Small intestine (tissue), 7 donors: ENCODE results near the gene DEPDC1B. TPM values are rescaled to one million over a fixed set of nuclear protein-coding genes. Genes with fewer than 3 reads are reported as not detected.
"Not testable (repeated sequence)": the region's sequence is repeated elsewhere in the genome, so short reads cannot be mapped to it uniquely, and the experiment has no call there.

Experiments
- DNase-seq, 2 donors: peaks; one replicate each; pipeline versions ENCODE4 v3.0.0 to v3.0.0-alpha.2; 2013
- FAIRE-seq: peaks from 2 replicates; lab custom pipeline; 2012; peaks lifted over from hg19 to GRCh38; lab: Jason Lieb, UNC
- H3K27ac ChIP-seq, 3 donors: one replicate each; pipeline ENCODE4 v1.5.1; 2013; ENCODE audit warnings: low read length in 2 of 3, mild to moderate bottlenecking in 2 of 3, control low read depth in 1 of 3, inconsistent platforms in 1 of 3, low read depth in 1 of 3, moderate library complexity in 1 of 3
- H3K27me3 ChIP-seq, 3 donors: one replicate each; pipeline ENCODE4 v1.6.1; 2013; ENCODE audit warnings: low read length in 3 of 3, inconsistent platforms in 1 of 3; ENCODE audit not compliant: control insufficient read depth in 3 of 3, insufficient read depth in 3 of 3
- H3K36me3 ChIP-seq, 3 donors: one replicate each; pipeline ENCODE4 v1.6.1; 2013; ENCODE audit warnings: low read length in 3 of 3, inconsistent platforms in 1 of 3, low read depth in 1 of 3, mild to moderate bottlenecking in 1 of 3, moderate library complexity in 1 of 3; ENCODE audit not compliant: control insufficient read depth in 3 of 3, insufficient read depth in 2 of 3
- H3K4me1 ChIP-seq, 3 donors: one replicate each; pipeline ENCODE4 v1.6.1; 2013; ENCODE audit warnings: low read length in 2 of 3, inconsistent platforms in 1 of 3, low read depth in 1 of 3, mild to moderate bottlenecking in 1 of 3, moderate library complexity in 1 of 3; ENCODE audit not compliant: control insufficient read depth in 3 of 3, insufficient read depth in 2 of 3
- H3K4me3 ChIP-seq, 3 donors: one replicate each; pipeline ENCODE4 v1.5.1; 2013; ENCODE audit warnings: low read length in 3 of 3, control low read depth in 1 of 3, inconsistent platforms in 1 of 3, low read depth in 1 of 3, mild to moderate bottlenecking in 1 of 3, moderate library complexity in 1 of 3
- H3K9me3 ChIP-seq, 2 donors: one replicate each; pipeline ENCODE4 v1.6.1; 2013; ENCODE audit warnings: low read depth in 1 of 2, low read length in 1 of 2; ENCODE audit not compliant: control insufficient read depth in 2 of 2, insufficient read depth in 1 of 2
- WGBS, 3 donors: extraction: QIAGEN DNeasy Blood & Tissue Kit; methylation state at CpG; one replicate each; pipeline ENCODE4 v1.1.7; 2013; 5-methylcytosine and 5-hydroxymethylcytosine counted together
- polyA plus RNA-seq, 4 donors: library from polyadenylated mRNA; stranded (reverse) in 3 of 4; unstranded in 1 of 4; fragments of 200-250 nt in 3 of 4; fragments of 120-200 nt in 1 of 4; gene quantifications; one replicate each; pipeline versions ENCODE4 v1.2.1 to v1.2.3, GENCODE V29; 2013
- donor health status: healthy with polysubstance abuse.
- donor health status: control.
- donor health status: control.
- donor health status: Bipolar disorder and iron deficiency.
- donor health status: healthy.

DEPDC1B gene
- polyA plus RNA-seq, 4 donors, result 2.4 to 25.4 (median 14.3) TPM

DNA sequence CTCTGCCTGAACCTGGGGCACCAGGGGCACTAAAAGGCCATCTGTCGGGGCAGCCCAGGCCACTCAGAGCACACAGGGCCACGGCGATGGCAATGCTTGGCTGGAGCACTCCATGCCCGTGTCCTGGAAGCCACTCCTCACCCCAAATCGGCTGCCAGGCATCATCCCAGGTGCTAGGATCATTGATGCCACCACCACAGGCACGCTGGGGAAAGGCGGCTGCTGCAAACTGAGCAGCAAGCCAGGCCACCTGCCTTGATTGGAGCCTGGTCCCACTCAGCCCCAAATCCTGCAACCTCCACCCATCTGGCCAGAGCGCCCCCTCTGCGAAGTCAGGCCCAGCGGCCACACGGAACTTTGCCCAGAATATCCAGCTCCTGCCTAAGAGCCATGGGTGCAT, 67.8 kb downstream of the DEPDC1B start:
- Histone ChIP-seq H3K27me3 (no peaks in the 10 kb centered on the region), H3K9me3 (no peaks in the 10 kb centered on the region), H3K36me3 (peaks cover 0 to 25% (median 0%) of the 10 kb centered on the region in 3 donors), H3K27ac (no peak overlapping the region), H3K4me3 (no peak overlapping the region), H3K4me1 (no peaks in the 10 kb centered on the region)
- FAIRE-seq (no peak), DNase-seq (no peak)
- WGBS, 3 donors, result 97 to 98% (median 97%) methylated on average over 11 of the region's 11 CpGs

DNA sequence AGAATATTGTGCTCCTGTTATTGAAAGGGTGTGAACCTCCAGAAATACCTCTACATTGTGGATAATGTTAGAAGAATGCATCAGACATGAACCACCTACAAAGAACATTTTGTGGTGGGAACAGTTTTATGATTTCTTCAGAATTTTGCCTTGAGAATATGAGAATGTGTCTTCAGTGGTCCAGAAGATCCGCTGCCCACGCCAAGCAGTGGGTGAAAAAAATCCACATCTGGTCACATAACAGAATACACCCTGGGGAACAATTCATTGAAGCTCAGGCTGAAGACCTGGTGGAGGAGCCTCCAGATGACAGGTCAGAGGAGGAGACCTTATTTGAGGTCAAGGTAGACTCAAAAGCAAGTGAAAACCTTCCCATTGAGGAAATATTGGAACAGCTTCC, 69.1 kb downstream of the DEPDC1B start:
- H3K27ac ChIP-seq, result no peak overlapping the region
- no peaks in the 10 kb centered on the region for H3K4me1 ChIP-seq
- DNase-seq (no peak), FAIRE-seq (no peak)
- H3K9me3 ChIP-seq, result no peaks in the 10 kb centered on the region
- no peak overlapping the region for H3K4me3 ChIP-seq
- WGBS, 3 donors, result 97 to 100% (median 98%) methylated on average over 2 of the region's 2 CpGs
- peaks cover 0 to 25% (median 0%) of the 10 kb centered on the region in 3 donors for H3K36me3 ChIP-seq
- H3K27me3 ChIP-seq, result no peaks in the 10 kb centered on the region

GRCh38 chr5:60630179-60630578, 69.8 kb downstream of the DEPDC1B start:
- no peak for DNase-seq
- H3K9me3 ChIP-seq, result no peaks in the 10 kb centered on the region
- no peak for FAIRE-seq
- no peaks in the 10 kb centered on the region for H3K4me1 ChIP-seq
- H3K4me3 ChIP-seq, result no peak overlapping the region
- H3K36me3 ChIP-seq, result peaks cover 0 to 25% (median 0%) of the 10 kb centered on the region in 3 donors
- no peaks in the 10 kb centered on the region for H3K27me3 ChIP-seq
- H3K27ac ChIP-seq, result no peak overlapping the region
- 97 to 100% (median 97%) methylated on average over 8 of the region's 8 CpGs for WGBS, 3 donors

DNA sequence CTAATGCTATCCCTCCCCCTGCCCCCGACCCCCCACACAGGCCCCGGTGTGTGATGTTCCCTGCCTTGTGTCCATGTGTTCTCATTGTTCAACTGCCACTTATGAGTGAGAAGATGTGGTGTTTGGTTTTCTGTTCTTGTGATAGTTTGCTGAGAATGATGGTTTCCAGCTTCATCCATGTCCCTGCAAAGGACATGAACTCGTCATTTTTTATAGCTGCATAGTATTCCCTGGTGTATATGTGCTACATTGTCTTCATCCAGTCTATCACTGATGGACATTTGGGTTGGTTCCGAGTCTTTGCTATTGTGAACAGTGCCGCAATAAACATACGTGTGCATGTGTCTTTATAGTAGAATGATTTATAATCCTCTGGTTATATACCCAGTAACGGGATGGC, 75.1 kb downstream of the DEPDC1B start:
- FAIRE-seq, DNase-seq, H3K36me3 ChIP-seq, H3K27me3 ChIP-seq, H3K9me3 ChIP-seq, H3K4me3 ChIP-seq, H3K4me1 ChIP-seq, H3K27ac ChIP-seq: not testable (repeated sequence)
- WGBS, 3 donors, result 90 to 96% (median 95%) methylated on average over 7 of the region's 7 CpGs

DNA sequence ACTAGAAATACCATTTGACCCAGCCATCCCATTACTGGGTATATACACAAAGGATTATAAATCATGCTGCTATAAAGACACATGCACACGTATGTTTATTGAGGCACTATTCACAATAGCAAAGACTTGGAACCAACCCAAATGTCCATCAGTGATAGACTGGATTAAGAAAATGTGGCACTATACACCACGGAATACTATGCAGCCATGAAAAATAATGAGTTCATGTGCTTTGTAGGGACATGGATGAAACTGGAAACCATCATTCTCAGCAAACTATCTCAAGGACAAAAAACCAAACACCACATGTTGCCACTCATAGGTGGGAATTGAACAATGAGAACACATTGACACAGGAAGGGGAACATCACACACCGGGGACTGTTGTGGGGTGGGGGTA, 79.2 kb downstream of the DEPDC1B start:
- H3K27me3 ChIP-seq, H3K4me3 ChIP-seq, FAIRE-seq, H3K9me3 ChIP-seq, H3K36me3 ChIP-seq, H3K4me1 ChIP-seq, H3K27ac ChIP-seq, DNase-seq: not testable (repeated sequence)
- 95 to 97% (median 96%) methylated on average over 3 of the region's 3 CpGs for WGBS, 3 donors

DNA sequence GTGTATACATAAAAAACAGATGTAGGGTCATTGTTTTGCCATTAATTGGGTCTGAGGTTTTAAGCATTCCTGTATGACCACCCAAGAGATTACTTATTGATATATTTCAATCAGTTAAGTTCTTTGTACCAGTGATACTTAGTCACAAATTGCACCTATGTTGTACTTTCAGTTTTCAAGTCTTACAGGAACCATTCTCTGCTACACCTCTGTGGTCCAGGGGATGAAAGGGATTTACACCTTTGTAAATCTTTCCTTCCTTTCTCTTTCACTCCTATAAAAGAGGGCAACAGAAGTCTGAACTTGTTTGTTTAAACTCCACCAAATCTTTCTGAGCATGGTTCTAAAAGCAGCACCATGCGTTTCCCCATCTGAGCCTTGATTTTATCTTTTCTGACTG, 86.1 kb downstream of the DEPDC1B start:
- WGBS, 3 donors, result 76 to 93% (median 79%) methylated on average over 1 of the region's 1 CpG

DNA sequence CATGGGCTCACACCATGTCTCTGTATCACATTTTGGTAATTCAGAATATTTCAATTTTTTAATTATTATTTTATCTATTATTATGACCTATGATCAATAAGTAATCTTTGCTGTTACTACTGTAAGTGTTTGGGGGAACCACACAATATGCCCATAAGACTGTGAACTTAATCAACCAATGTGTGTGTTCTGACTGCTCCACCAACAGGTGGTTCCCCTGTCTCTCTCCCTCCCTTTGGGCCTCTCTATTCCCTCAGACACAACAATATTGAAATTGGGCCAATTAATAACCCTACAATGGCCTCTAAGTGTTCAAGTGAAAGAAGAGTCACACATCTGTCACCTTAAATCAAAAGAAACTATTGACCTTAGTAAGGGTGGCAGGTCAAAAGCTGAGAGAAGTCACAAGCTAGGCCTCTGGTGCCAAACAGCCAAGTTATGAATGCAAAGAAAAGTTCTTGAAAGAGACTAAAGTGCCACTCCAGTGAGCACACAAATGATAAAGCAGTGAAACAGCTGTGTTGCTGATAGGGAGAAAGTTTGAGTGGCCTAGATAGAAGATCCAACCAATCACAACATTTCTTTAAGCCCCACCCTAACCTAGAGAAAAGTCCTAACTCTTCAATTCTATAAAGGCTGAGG, 88.7 kb downstream of the DEPDC1B start:
- no peak for DNase-seq
- Histone ChIP-seq H3K4me1 (no peaks in the 10 kb centered on the region), H3K9me3 (peaks cover 0 to 6% of the 10 kb centered on the region in 2 donors), H3K4me3 (no peak overlapping the region), H3K27ac (no peak overlapping the region), H3K36me3 (no peaks in the 10 kb centered on the region), H3K27me3 (no peaks in the 10 kb centered on the region)
- FAIRE-seq, result no peak

More for the DNA sequence above, 86.1 kb downstream of the DEPDC1B start:
- no peaks in the 10 kb centered on the region for H3K27me3 ChIP-seq
- DNase-seq (no peak), FAIRE-seq (no peak)
- peaks cover 0 to 6% of the 10 kb centered on the region in 2 donors for H3K9me3 ChIP-seq
- H3K4me1 ChIP-seq, result no peaks in the 10 kb centered on the region
- no peak overlapping the region for H3K4me3 ChIP-seq
- no peaks in the 10 kb centered on the region for H3K36me3 ChIP-seq
- no peak overlapping the region for H3K27ac ChIP-seq

DNA sequence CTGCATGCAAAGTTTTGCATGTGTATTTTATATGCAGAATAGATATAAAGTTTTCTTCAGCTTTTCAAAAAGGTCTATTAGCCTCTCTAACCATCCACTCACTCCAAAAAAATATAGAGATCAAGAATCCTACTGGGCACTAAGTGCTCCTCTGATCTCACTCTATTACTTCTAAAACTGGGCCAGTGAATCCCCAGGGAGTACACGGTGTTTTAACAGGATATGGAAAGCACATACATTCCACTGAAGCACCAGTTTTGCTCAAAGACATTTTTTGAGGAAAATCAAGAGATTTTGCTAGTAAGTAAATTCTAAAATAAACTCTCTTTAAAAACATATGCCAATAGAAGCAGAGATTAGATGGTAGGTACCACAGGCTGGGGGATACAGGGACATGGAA, 95.2 kb downstream of the DEPDC1B start:
- Histone ChIP-seq H3K4me1 (no peaks in the 10 kb centered on the region), H3K27ac (no peak overlapping the region), H3K36me3 (peaks cover 0 to 2% (median 0%) of the 10 kb centered on the region in 3 donors), H3K27me3 (no peaks in the 10 kb centered on the region), H3K4me3 (no peak overlapping the region), H3K9me3 (no peaks in the 10 kb centered on the region)
- 78 to 93% (median 85%) methylated on average over 1 of the region's 1 CpG for whole genome bisulfite sequencing, 3 donors
- DNase-seq, result no peak
- no peak for FAIRE-seq

- WGBS, 3 donors, result 78 to 87% (median 83%) methylated on average over 4 of the region's 4 CpGs
- H3K9me3 ChIP-seq, result peaks cover 0 to 4% of the 10 kb centered on the region in 2 donors
- H3K27ac ChIP-seq, result no peak overlapping the region
- peaks cover 0 to 5% (median 2%) of the 10 kb centered on the region in 3 donors for H3K36me3 ChIP-seq
- no peak overlapping the region for H3K4me3 ChIP-seq
- no peaks in the 10 kb centered on the region for H3K4me1 ChIP-seq
- DNase-seq (no peak), FAIRE-seq (no peak)
- H3K27me3 ChIP-seq, result no peaks in the 10 kb centered on the region
Observed at GRCh38 chr5:60598424-60598823, 101.5 kb downstream of the DEPDC1B start.
